GM06990 (cell line): Measurements from ENCODE around the gene FUT4.
"Not testable (repeated sequence)": the region's sequence is repeated elsewhere in the genome, so short reads cannot be mapped to it uniquely, and the experiment has no call there.

Experiments used
- DNase-seq: peaks from one replicate; pipeline ENCODE4 v3.0.0-alpha.2; 2011; ENCODE audit not compliant: insufficient read length; ENCODE audit errors: extremely low read depth
- H3K27me3 ChIP-seq: replicated peaks from 2 replicates; pipeline ENCODE4 v1.6.0; 2011; ENCODE audit warnings: low read length; ENCODE audit not compliant: control insufficient read depth, insufficient read depth
- H3K36me3 ChIP-seq: 2 replicates; pipeline ENCODE4 v1.5.1; 2011; ENCODE audit warnings: low read length; ENCODE audit not compliant: control insufficient read depth, insufficient read depth
- H3K4me3 ChIP-seq: replicated peaks from 2 replicates; pipeline ENCODE4 v1.5.1; 2011; ENCODE audit warnings: low read depth, mild to moderate bottlenecking, control low read depth, low read length
- CTCF ChIP-seq: IDR thresholded peaks from 2 replicates; pipeline ENCODE4 v1.5.1; 2011; ENCODE audit warnings: low read length, control low read depth, mild to moderate bottlenecking, inconsistent platforms; ENCODE audit not compliant: insufficient read depth, poor library complexity, severe bottlenecking

The FUT4 gene

GRCh38 chr11:94563176-94563847 is 19.6 kb downstream of the FUT4 start:
- no peak for TF ChIP-seq CTCF
- no peaks in the 10 kb centered on the region for H3K36me3 ChIP-seq
- H3K4me3 ChIP-seq = no peak overlapping the region
- H3K27me3 ChIP-seq = no peaks in the 10 kb centered on the region
- no peak for DNase-seq

GRCh38 chr11:94563848-94564467 is 20.2 kb downstream of the FUT4 start:
- DNase-seq = no peak
- no peaks in the 10 kb centered on the region for H3K36me3 ChIP-seq
- no peaks in the 10 kb centered on the region for H3K27me3 ChIP-seq
- no peak overlapping the region for H3K4me3 ChIP-seq
- TF ChIP-seq CTCF = no peak

- H3K36me3 ChIP-seq = no peaks in the 10 kb centered on the region
- H3K4me3 ChIP-seq = no peak within 1 kb of the TSS
These were observed 23.5 kb downstream of the FUT4 start, which contains the start of gene PIWIL4 for GRCh38 chr11:94567181-94567670. Gene PIWIL4 (plus strand): TSS chr11:94567368. CDS start chr11:94567519, 151 bp downstream.

GRCh38 chr11:94568200-94568599 is 24.5 kb downstream of the FUT4 start:
- DNase-seq = no peak
- no peak for TF ChIP-seq CTCF
- Histone ChIP-seq H3K27me3 (no peaks in the 10 kb centered on the region), H3K4me3 (no peak overlapping the region), H3K36me3 (no peaks in the 10 kb centered on the region)

More at GRCh38 chr11:94567181-94567670, 23.5 kb downstream of the FUT4 start, which contains the start of gene PIWIL4:
- no peaks in the 10 kb centered on the region for H3K27me3 ChIP-seq
- no peak for DNase-seq
- no peak for TF ChIP-seq CTCF

- Histone ChIP-seq H3K27me3 (no peaks in the 10 kb centered on the region), H3K36me3 (no peaks in the 10 kb centered on the region), H3K4me3 (no peak overlapping the region)
- DNase-seq = no peak
- TF ChIP-seq CTCF = no peak
These were observed 25.0 kb downstream of the FUT4 start for GRCh38 chr11:94568717-94569116.

GRCh38 chr11:94572975-94573374 is 29.3 kb downstream of the FUT4 start:
- not testable (repeated sequence) for H3K27me3 ChIP-seq, H3K4me3 ChIP-seq, H3K36me3 ChIP-seq, DNase-seq
